HG03432 (cell line): Measurements from ENCODE around the gene SPRY2.
"Not testable (repeated sequence)": the region's sequence is repeated elsewhere in the genome, so short reads cannot be mapped to it uniquely, and the experiment has no call there.

Experiments
- ATAC-seq: cut with Tn5 transposase; IDR thresholded peaks from one replicate; pipeline ENCODE4 v1.9.1; 2021; ENCODE audit warnings: mild to moderate bottlenecking, moderate library complexity; ENCODE audit not compliant: unreplicated experiment

The SPRY2 gene

GRCh38 chr13:80355496-80356094 is 14.7 kb upstream of the SPRY2 start:
- not testable (repeated sequence) for ATAC-seq

DNA sequence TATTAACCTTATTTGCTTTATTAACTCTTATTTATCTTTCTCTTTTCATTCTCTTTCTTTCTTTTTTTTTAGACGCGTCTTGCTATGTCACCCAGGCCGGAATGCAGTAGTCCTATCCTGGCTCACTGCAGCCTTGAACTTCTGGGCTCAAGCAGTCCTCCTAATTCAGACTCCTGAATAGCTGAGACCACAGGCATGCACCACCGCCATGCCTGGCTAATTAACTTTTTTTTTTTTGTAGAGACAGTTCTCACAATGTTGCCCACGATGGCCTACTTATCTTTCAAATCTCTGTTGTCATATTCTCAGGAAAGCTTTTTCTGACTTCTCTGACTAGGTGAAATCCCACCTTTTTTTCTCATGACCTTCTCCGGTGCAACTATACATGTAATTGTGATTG is 7.8 kb upstream of the SPRY2 start:
- ATAC-seq, result no peak

- no peak for ATAC-seq
Measured at GRCh38 chr13:80348314-80348713, 7.4 kb upstream of the SPRY2 start.

- ATAC-seq, result no peak
Measured at GRCh38 chr13:80345771-80346510, 5.0 kb upstream of the SPRY2 start.

DNA sequence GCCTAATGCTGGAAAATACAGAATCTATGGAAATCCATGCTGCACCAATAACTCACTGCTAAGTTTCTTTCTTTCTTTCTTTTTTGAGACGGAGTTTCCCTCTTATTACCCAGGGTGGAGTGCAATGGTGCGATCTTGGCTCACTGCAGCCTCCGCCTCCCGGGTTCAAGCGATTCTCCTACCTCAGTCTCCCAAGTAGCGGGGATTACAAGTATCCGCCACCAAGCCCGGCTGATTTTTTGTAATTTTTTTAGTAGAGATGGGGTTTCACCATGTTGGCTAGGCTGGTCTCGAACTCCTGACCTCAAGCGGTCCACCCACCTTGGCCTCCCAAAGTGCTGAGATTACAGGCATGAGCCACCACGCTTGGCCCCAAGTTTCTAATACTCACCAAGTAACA is 3.1 kb upstream of the SPRY2 start:
- ATAC-seq, result not testable (repeated sequence)

DNA sequence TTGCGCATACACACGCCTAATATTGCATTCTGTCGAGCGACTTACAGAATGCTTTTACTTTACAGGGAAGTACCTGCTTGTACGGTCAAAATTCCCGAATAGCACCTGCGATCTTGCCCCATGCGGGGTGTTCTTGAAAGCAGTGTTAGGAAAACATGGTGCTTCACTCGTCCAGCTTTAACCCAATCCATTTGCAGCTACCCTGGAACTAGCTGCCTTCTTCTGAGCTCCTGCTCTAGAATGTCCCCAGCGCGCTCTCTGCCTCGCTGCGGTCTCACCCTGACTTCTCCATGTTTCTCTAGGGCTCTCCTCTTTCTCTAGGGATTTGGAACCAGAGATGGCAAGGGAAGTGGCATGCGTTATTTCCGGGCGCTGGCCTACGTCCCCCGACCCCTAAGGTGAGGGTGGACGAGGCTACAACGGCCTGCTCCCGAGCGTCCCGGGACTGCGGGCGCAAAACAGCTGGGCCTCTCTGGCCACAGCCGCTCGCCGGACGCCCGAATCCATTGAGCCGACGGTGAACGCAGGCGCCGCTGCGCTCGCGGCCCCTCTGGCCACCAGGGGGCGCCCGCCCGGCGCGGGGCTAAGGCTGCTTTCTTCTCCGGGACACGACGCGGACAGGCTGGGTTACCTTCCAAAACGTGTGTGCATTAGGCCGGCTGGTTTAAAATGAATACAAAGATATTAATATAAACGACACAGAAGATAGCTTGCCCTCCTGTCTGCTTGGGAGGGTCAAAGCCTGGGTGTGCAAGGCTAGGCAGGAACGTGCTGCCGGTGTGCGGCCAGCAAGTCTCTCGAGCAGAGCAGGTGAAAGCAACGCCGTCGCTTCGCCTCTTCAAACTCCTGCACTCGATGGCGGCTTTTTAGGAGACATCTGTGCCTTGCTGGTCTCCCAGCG is 1.8 kb upstream of the SPRY2 start:
- ATAC-seq, result peak; percentile 53

DNA sequence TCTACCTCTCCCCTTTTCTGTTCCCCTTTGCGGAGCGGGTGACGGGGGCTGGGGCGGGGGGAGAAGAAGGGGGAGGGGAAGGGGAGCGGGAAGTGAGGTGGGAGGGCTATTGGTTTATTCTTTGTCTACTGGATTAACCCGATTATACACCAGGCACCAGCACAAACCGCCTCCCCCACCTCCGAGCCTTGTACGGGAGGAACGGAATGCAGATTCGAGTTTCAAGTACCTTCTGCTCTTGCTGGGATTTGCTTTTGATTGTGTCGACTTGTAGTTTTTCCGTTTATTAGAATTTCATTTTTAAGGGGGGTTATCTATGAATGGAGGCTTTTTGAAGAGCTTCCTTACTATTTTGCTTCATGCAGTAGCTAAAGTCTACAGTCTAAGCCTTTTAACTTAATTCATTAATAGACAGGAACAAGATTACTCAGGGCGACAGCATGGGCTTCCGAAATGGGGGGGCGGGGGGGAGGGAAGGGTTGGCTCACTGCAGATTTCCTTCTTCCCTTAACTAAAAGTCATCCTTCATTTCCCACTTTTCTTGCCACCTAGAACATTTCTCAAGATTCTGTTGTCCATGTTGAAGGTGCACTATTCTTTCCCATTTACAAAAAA is 937 bp upstream of the SPRY2 start:
- ATAC-seq, result no peak

- ATAC-seq, result peak; percentile 3
Measured at GRCh38 chr13:80340651-80341100, 250 bp downstream of the SPRY2 start.

- peak; percentile 19 for ATAC-seq
Measured at GRCh38 chr13:80339912-80340650, 845 bp downstream of the SPRY2 start.

- no peak for ATAC-seq
Measured at GRCh38 chr13:80339563-80339911, 1.4 kb downstream of the SPRY2 start.

GRCh38 chr13:80338781-80339562 is 2.0 kb downstream of the SPRY2 start:
- peak; percentile 23 for ATAC-seq

GRCh38 chr13:80337288-80338081 is 3.4 kb downstream of the SPRY2 start:
- ATAC-seq, result no peak

GRCh38 chr13:80336776-80337287 is 4.1 kb downstream of the SPRY2 start:
- no peak for ATAC-seq

- no peak for ATAC-seq
Measured at GRCh38 chr13:80336370-80336769, 4.6 kb downstream of the SPRY2 start.

DNA sequence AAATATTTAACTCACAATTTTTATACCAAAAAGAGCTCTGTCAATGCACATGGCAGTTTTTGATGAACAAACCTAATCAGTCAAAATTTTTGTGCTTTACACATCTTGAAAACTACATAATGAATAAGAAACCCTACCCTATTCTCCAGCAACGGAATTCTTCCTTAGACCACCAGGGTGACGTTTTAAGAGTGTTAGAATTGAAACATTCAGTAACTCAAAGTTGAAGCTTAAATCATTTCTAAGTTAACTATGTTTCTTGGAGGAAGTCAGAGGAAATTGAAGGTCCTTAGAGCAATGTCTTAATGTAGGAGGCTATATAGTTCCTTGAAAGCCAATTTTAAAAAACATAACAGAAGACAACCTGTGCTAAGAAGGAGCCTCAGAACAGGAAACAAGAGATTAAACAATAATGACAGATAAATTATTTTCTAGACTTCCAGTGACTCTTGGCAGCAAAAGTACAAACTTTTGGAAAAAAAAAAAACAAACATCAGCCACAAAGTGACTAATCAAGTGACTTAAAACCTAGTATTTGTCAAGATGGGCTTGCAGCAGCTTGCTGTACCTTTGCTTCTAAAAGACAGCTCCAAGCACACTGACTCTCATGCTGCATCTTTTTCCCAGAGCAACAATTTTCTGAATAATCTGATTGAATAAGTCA is 6.2 kb downstream of the SPRY2 start:
- no peak for ATAC-seq

DNA sequence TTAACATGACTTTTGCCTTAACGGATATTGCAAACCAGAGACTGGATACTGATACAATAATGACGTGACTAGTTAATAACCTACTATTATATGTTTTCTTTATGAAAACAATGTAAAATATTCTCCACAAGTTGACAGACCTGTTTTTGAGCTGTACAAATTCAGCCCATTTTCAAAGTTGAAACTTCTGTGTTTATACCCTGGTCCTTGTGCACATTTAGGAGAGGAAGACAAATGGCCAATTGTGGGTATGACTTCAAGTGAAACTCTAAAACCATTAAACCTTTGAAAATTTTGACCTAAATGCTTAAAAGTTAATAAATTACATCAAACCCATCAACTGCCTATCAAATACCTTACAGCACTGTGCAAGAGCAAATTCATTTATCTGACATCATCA is 8.9 kb downstream of the SPRY2 start:
- ATAC-seq, result no peak

DNA sequence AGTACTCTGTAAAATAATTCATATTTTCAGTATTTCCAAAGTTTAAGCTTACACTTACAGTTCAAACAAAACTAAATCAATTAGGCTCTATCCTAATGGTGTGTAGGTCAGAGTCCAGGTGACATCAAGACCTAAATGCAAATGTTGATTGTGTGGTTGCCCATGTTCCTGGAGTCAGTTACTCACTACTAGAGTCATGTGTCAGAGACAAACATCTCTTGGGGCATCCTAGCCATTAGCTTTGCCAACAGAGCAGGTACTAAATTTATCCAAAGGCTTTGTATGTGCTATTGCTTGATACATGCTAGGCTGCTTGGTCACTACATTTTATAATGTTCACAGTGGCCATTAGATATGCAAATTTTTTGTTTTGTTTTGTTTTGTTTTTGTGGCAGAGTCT is 11.7 kb downstream of the SPRY2 start:
- ATAC-seq, result no peak

- ATAC-seq, result no peak
Measured at GRCh38 chr13:80319004-80319403, 21.9 kb downstream of the SPRY2 start.
